ENCODE measurements around the gene TXNDC17.

The TXNDC17 gene

GRCh38 chr17:6611231-6611630, 29.6 kb upstream of the TXNDC17 start:
- no peak for DNase-seq
- Mint-ChIP-seq H3K4me3 (no peak overlapping the region), H3K27me3 (no peaks in the 10 kb centered on the region), H3K9me3 (no peaks in the 10 kb centered on the region), H3K4me1 (ENCODE audit: low read depth in 2 of 2) (peaks cover 0 to 7% of the 10 kb centered on the region in 2 donors), H3K36me3 (ENCODE audit: insufficient read depth) (peaks cover 41% of the 10 kb centered on the region), H3K27ac (no peak overlapping the region)
- ATAC-seq (replicated peaks) = no peak

- Mint-ChIP-seq H3K4me3 (no peak overlapping the region), H3K27me3 (no peaks in the 10 kb centered on the region), H3K9me3 (no peaks in the 10 kb centered on the region), H3K27ac (no peak overlapping the region), H3K4me1 (ENCODE audit: low read depth in 2 of 2) (peaks cover 0 to 3% of the 10 kb centered on the region in 2 donors), H3K36me3 (ENCODE audit: insufficient read depth) (peaks cover 26% of the 10 kb centered on the region)
- ATAC-seq (replicated peaks) (no peak), DNase-seq (no peak)
These were observed 16.9 kb upstream of the TXNDC17 start for GRCh38 chr17:6623941-6624340.

DNA sequence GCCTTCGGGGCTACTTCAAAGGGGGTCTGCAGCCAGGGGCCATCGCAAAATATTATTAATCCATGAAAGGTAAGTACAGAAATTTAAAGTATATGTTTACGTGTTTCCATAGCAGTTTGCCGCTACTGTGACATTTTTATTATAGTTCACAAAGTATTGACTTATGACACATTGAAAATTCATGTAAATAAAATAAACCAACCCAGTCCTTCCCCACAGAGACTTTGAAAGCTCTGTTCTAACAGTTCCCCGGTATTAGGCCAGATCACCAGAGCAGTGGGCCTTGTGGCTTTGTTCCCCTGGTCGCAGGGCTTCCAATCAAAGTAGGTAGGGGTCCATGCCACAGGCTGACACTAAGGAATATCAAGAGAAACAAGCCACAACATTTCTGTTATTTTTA, 14.2 kb upstream of the TXNDC17 start:
- no peak overlapping the region for H3K4me3 Mint-ChIP-seq
- no peaks in the 10 kb centered on the region for H3K27me3 Mint-ChIP-seq
- no peak overlapping the region for H3K27ac Mint-ChIP-seq
- ATAC-seq (replicated peaks) = no peak
- H3K4me1 Mint-ChIP-seq (ENCODE audit: low read depth in 2 of 2) = peaks cover 8 to 10% of the 10 kb centered on the region in 2 donors
- H3K36me3 Mint-ChIP-seq (ENCODE audit: insufficient read depth) = peaks cover 26% of the 10 kb centered on the region
- H3K9me3 Mint-ChIP-seq = no peaks in the 10 kb centered on the region
- DNase-seq = no peak

GRCh38 chr17:6627019-6627418, 13.8 kb upstream of the TXNDC17 start:
- Mint-ChIP-seq H3K9me3 (no peaks in the 10 kb centered on the region), H3K4me3 (no peak overlapping the region), H3K27ac (no peak overlapping the region), H3K4me1 (ENCODE audit: low read depth in 2 of 2) (peaks cover 8 to 10% of the 10 kb centered on the region in 2 donors), H3K27me3 (no peaks in the 10 kb centered on the region), H3K36me3 (ENCODE audit: insufficient read depth) (peaks cover 29% of the 10 kb centered on the region)
- ATAC-seq (replicated peaks) (no peak), DNase-seq (no peak)

GRCh38 chr17:6630390-6630789, 10.5 kb upstream of the TXNDC17 start:
- Mint-ChIP-seq H3K9me3 (no peaks in the 10 kb centered on the region), H3K4me1 (ENCODE audit: low read depth in 2 of 2) (peaks cover 8 to 14% of the 10 kb centered on the region in 2 donors), H3K27me3 (no peaks in the 10 kb centered on the region), H3K36me3 (ENCODE audit: insufficient read depth) (peaks cover 53% of the 10 kb centered on the region), H3K27ac (no peak overlapping the region), H3K4me3 (no peak overlapping the region)
- DNase-seq = no peak
- ATAC-seq (replicated peaks) = no peak

DNA sequence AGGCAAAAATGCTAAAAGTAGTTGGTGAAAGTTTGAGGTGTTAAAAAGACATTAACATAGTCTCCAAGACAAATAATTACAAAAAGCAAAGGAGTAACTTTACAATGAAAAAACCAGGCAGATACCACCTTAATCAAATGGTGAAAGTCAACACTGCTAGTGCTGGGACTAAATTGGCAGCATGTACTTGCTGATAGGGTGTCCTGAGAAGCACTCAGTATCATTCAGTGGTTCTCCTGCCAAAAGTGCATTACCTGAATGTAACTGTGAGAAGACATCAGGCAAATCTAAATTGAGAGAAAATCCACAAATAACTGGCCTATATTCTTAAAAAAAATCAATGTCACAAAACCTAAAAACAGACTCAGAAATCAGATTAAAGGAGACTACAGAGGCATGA, 8.3 kb upstream of the TXNDC17 start:
- no peaks in the 10 kb centered on the region for H3K9me3 Mint-ChIP-seq
- H3K36me3 Mint-ChIP-seq (ENCODE audit: insufficient read depth) = peaks cover 44% of the 10 kb centered on the region
- H3K27ac Mint-ChIP-seq = no peak overlapping the region
- H3K27me3 Mint-ChIP-seq = no peaks in the 10 kb centered on the region
- DNase-seq (no peak), ATAC-seq (replicated peaks) (no peak)
- H3K4me1 Mint-ChIP-seq (ENCODE audit: low read depth in 2 of 2) = peaks cover 11 to 26% of the 10 kb centered on the region in 2 donors
- H3K4me3 Mint-ChIP-seq = no peak overlapping the region

GRCh38 chr17:6633263-6633662, 7.6 kb upstream of the TXNDC17 start:
- H3K27ac Mint-ChIP-seq = no peak overlapping the region
- DNase-seq (no peak), ATAC-seq (replicated peaks) (no peak)
- no peaks in the 10 kb centered on the region for H3K9me3 Mint-ChIP-seq
- H3K4me3 Mint-ChIP-seq = no peak overlapping the region
- H3K4me1 Mint-ChIP-seq (ENCODE audit: low read depth in 2 of 2) = peaks cover 17 to 33% of the 10 kb centered on the region in 2 donors
- peaks cover 44% of the 10 kb centered on the region for H3K36me3 Mint-ChIP-seq (ENCODE audit: insufficient read depth)
- no peaks in the 10 kb centered on the region for H3K27me3 Mint-ChIP-seq

- Mint-ChIP-seq H3K9me3 (no peaks in the 10 kb centered on the region), H3K4me3 (no peak overlapping the region), H3K36me3 (ENCODE audit: insufficient read depth) (peaks cover 50% of the 10 kb centered on the region), H3K4me1 (ENCODE audit: low read depth in 2 of 2) (peaks cover 34 to 49% of the 10 kb centered on the region in 2 donors), H3K27me3 (no peaks in the 10 kb centered on the region), H3K27ac (no peak overlapping the region)
- no peak for ATAC-seq (replicated peaks)
- DNase-seq = no peak
These were observed 4.8 kb upstream of the TXNDC17 start for GRCh38 chr17:6636105-6636504.

DNA sequence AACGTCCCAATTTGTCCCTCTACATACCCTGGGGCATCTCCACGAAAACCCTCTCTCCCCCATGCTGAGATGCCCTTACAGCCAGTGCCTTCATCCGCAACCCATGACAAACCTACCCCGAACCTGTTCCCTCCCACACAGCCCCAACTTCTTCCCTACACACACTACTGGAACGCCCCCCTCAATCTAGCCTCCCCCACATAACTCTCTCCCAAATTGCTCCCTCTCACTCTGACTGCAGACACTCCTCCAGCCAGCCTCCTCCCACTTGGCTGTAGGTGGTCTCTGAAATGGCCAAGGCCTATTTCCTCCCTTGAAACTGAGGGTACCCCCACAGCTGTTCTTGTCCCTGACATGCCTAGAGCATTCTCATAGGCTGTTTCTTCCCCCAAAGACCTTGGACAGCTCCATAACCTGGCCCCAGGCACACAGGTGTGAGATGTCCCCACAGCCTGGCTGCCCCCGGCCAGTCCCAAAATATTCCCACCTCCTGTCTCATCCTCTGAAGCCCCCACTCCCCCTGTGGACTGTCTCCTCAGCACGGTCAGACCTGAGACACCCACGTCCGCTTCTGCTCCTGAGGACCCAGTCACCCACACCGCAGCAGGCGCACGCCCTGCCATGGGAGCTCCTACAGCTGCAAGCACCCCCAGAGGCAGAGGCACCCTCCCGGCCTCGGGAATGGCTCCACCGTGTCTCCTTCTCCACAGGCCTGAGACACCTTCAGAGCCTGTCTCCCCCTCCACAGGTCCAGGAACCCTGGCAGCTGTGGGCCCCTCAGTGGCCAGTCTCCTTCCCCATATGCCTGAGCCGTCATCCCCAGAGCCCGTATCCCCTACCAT, 4.0 kb upstream of the TXNDC17 start:
- ATAC-seq (replicated peaks) (no peak), DNase-seq (no peak)
- no peak overlapping the region for H3K4me3 Mint-ChIP-seq
- peak overlapping the region; percentile 88 to 96 for H3K27ac Mint-ChIP-seq
- no peaks in the 10 kb centered on the region for H3K27me3 Mint-ChIP-seq
- peaks cover 52% of the 10 kb centered on the region for H3K36me3 Mint-ChIP-seq (ENCODE audit: insufficient read depth)
- no peaks in the 10 kb centered on the region for H3K9me3 Mint-ChIP-seq
- H3K4me1 Mint-ChIP-seq (ENCODE audit: low read depth in 2 of 2) = peaks cover 36 to 50% of the 10 kb centered on the region in 2 donors

DNA sequence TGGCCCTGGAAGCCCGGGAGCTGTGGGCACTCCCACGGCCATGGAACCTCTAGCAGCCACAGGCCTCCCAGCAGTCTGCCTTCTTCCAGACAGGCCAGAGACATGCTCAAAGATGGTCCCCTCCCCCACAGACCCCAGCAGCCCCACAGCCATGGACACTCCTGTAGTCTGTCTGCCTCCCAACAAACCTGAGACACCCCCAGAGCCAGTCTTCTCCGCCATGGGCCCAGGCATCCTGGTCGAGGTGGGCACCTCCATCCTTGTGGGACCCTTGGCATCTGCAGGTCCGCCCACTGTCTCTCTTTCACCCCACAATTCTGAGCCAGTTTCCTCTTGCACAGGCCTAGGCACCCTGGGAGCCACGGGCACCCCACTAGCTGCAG, 3.4 kb upstream of the TXNDC17 start:
- Mint-ChIP-seq H3K4me1 (ENCODE audit: low read depth in 2 of 2) (peaks cover 36 to 56% of the 10 kb centered on the region in 2 donors), H3K27ac (peak overlapping the region; percentile 88 to 96), H3K4me3 (peak overlapping the region in 1 of 2 donors; percentile 42), H3K27me3 (no peaks in the 10 kb centered on the region), H3K9me3 (no peaks in the 10 kb centered on the region), H3K36me3 (ENCODE audit: insufficient read depth) (peaks cover 46% of the 10 kb centered on the region)
- ATAC-seq (replicated peaks) = no peak
- no peak for DNase-seq

DNA sequence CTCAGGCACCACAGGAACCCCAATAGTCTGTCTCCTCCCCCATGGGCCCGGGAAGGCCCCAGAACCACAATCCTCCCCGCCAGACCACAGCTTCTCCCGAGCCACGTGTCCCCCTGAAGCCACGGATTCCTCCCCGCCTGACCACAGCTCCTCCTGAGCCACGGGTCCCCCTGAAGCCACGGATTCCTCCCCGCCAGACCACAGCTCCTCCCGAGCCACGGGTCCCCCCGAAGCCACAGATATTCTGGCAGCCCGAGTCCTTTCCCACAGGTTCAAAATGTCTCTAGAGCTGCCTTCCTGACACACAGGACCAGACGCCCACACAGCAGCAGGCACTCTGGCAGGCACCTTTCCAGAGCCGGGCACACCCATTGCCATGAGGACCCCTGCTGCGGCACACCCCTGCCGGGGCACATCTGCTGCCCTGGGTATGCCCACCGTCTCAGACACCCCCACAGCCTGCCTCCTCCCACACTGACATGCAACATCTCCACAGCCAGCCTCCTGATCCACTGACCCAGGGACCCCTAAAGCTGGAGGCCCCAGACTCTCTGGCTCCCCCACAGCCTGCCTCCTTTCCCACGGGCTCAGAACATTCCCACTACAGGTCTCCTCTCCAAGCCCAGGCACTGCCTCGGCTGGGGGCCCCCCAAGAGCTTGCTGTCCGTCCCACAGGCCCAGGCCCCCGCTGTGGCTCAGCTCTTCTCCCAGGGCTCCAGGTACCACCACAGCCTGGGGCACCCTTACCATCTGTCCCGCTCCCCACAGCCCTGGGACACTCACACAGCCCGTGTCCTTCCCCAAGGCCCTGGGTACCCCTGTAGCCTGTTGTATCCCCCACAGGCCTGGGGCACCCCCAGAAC, 2.6 kb upstream of the TXNDC17 start:
- peaks cover 48% of the 10 kb centered on the region for H3K36me3 Mint-ChIP-seq (ENCODE audit: insufficient read depth)
- H3K27me3 Mint-ChIP-seq = no peaks in the 10 kb centered on the region
- H3K4me1 Mint-ChIP-seq (ENCODE audit: low read depth in 2 of 2) = peaks cover 36 to 64% of the 10 kb centered on the region in 2 donors
- H3K27ac Mint-ChIP-seq = peak overlapping the region; percentile 95 to 96
- peak overlapping the region; percentile 94 to 96 for H3K4me3 Mint-ChIP-seq
- ATAC-seq (replicated peaks) (no peak), DNase-seq (no peak)
- H3K9me3 Mint-ChIP-seq = no peaks in the 10 kb centered on the region

DNA sequence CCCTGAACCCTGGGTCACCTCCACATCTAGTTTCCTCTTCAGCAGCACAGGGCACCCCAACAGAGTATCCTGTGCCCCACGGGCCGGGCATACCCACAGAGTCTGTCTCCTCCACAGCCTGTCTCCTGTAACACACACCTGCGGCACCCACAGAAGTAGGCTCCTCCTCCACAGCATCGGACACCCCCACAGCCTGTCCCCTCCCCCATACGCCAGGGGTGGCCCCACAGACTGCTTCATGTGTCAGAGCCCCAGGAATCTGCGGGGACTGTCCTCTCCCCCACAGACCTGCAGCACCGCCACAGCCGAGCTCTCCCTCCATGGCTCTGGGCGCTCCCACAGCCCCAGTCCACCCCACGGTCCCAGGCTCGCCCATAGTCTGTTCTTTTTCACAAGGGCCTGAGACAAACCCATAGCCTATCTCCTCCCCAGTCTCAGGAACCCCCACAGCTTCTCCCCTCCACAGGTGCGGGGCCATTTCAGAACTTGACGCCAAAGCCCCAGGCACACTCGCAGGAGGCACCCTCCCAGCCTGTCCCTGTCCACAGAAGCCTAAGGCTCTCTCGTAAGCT, 1.8 kb upstream of the TXNDC17 start:
- H3K27me3 Mint-ChIP-seq = no peaks in the 10 kb centered on the region
- ATAC-seq (replicated peaks) (no peak), DNase-seq (no peak)
- H3K27ac Mint-ChIP-seq = peak overlapping the region; percentile 95 to 96
- peaks cover 42% of the 10 kb centered on the region for H3K36me3 Mint-ChIP-seq (ENCODE audit: insufficient read depth)
- H3K9me3 Mint-ChIP-seq = no peaks in the 10 kb centered on the region
- H3K4me1 Mint-ChIP-seq (ENCODE audit: low read depth in 2 of 2) = peaks cover 36 to 67% of the 10 kb centered on the region in 2 donors
- H3K4me3 Mint-ChIP-seq = peak overlapping the region; percentile 94 to 96
